GM12801 (cell line): Measurements from ENCODE around the gene RSRC1.

Experiments
- CTCF ChIP-seq: IDR thresholded peaks from one replicate; pipeline ENCODE4 v1.5.1; 2011; ENCODE audit warnings: control low read depth; ENCODE audit not compliant: insufficient read length; ENCODE audit errors: extremely low read depth

The RSRC1 gene

GRCh38 chr3:158491968-158492367 lies 382.1 kb downstream of the RSRC1 start:
- no peak for TF ChIP-seq CTCF

- no peak for TF ChIP-seq CTCF
Observed at GRCh38 chr3:158492685-158493084, 382.8 kb downstream of the RSRC1 start.

- TF ChIP-seq CTCF = no peak
Observed at GRCh38 chr3:158493931-158494330, 384.0 kb downstream of the RSRC1 start.

GRCh38 chr3:158494673-158495072 lies 384.8 kb downstream of the RSRC1 start:
- TF ChIP-seq CTCF = no peak

- no peak for TF ChIP-seq CTCF
Observed at GRCh38 chr3:158505117-158505516, 395.2 kb downstream of the RSRC1 start.

- no peak for TF ChIP-seq CTCF
Observed at GRCh38 chr3:158506456-158506855, 396.6 kb downstream of the RSRC1 start.

- no peak for TF ChIP-seq CTCF
Observed at GRCh38 chr3:158508481-158508880, 398.6 kb downstream of the RSRC1 start.

GRCh38 chr3:158509891-158510290 lies 400.0 kb downstream of the RSRC1 start:
- TF ChIP-seq CTCF = no peak
